Endothelial cell of umbilical vein (primary cell): ENCODE data around the gene FUT3. TPM values are rescaled to one million over a fixed set of nuclear protein-coding genes. Genes with fewer than 3 reads are reported as not detected.

Experiments
- BruUV-seq: library from RNA; stranded (reverse); fragments of 400-500 nt; replicated peaks from 2 replicates; lab custom pipeline; 2021; lab: Mats Ljungman, UMichigan
- CTCF ChIA-PET: fragments of 300-600, 350-600 bp; sonication (Branson Sonifier 250); formaldehyde crosslinking; loops from one replicate; lab custom pipeline; 2021; ENCODE audit warnings: antibody characterized with exemption, inconsistent platforms; lab: Charles Lee
- POLR2A ChIA-PET: fragments of 300-600, 350-600 bp; sonication (Branson Sonifier 250); formaldehyde crosslinking; loops from one replicate; lab custom pipeline; 2021; ENCODE audit warnings: antibody characterized with exemption, inconsistent platforms; lab: Charles Lee
- DNase-seq: peaks from one replicate; pipeline ENCODE4 v3.0.0-alpha.2; 2011; ENCODE audit warnings: low read depth, low spot score
- FAIRE-seq: peaks from 2 replicates; lab custom pipeline; 2011; peaks lifted over from hg19 to GRCh38; lab: Jason Lieb, UNC
- H2AFZ ChIP-seq: 2 replicates; pipeline ENCODE4 v1.6.0; 2012; ENCODE audit warnings: low read depth, low read length, control low read depth, inconsistent platforms
- H3K27ac ChIP-seq: 2 replicates; pipeline ENCODE4 v1.5.1; 2011; ENCODE audit warnings: low read depth, mild to moderate bottlenecking, control low read depth, low read length, moderate library complexity; ENCODE audit not compliant: insufficient read depth
- H3K27me3 ChIP-seq, 2 experiments: 2 replicates each; pipeline versions ENCODE4 v1.6.0 to v1.6.1; 2011; ENCODE audit warnings: low read length in 2 of 2, mixed read lengths in 1 of 2; ENCODE audit not compliant: control insufficient read depth in 2 of 2, insufficient read depth in 2 of 2
- H3K36me3 ChIP-seq, 2 experiments: 2 replicates in 1 of 2; 3 replicates in 1 of 2; pipeline ENCODE4 v1.5.1; 2011; ENCODE audit warnings: low read length in 2 of 2, mild to moderate bottlenecking in 1 of 2, moderate library complexity in 1 of 2; ENCODE audit not compliant: control insufficient read depth in 2 of 2, insufficient read depth in 2 of 2; ENCODE audit errors: extremely low read depth in 1 of 2
- H3K4me1 ChIP-seq: 3 replicates; pipeline ENCODE4 v1.5.1; 2011; ENCODE audit warnings: mild to moderate bottlenecking, low read length; ENCODE audit not compliant: control insufficient read depth, insufficient read depth; ENCODE audit errors: extremely low read depth
- H3K4me2 ChIP-seq: 2 replicates; pipeline ENCODE4 v1.6.1; 2011; ENCODE audit warnings: low read length, control low read depth, mixed read lengths; ENCODE audit not compliant: insufficient read depth
- H3K4me3 ChIP-seq, 3 experiments: fragments of 200-600 bp in 1 of 3; sonication (generic), shearing (Covaris generic) in 1 of 3; replicated peaks in 1 of 3; 2 replicates each; pipeline ENCODE4 v1.5.1; 2011 to 2016; ENCODE audit warnings: control low read depth in 3 of 3, low read length in 3 of 3, mild to moderate bottlenecking in 2 of 3, inconsistent platforms in 1 of 3, low read depth in 1 of 3, moderate library complexity in 1 of 3; ENCODE audit not compliant: insufficient read depth in 1 of 3
- H3K79me2 ChIP-seq: 2 replicates; pipeline ENCODE4 v1.6.0; 2012; ENCODE audit warnings: low read length, inconsistent platforms; ENCODE audit not compliant: control insufficient read depth, insufficient read depth
- H3K9ac ChIP-seq: replicated peaks from 2 replicates; pipeline ENCODE3; 2011; ENCODE audit warnings: low read length, control low read depth; ENCODE audit not compliant: insufficient read depth; ENCODE audit errors: extremely low read depth
- H3K9me1 ChIP-seq: replicated peaks from 3 replicates; pipeline ENCODE4 v1.6.0; 2011; ENCODE audit warnings: mild to moderate bottlenecking, low read length; ENCODE audit not compliant: control insufficient read depth, insufficient read depth; ENCODE audit errors: extremely low read depth
- H3K9me3 ChIP-seq: replicated peaks from 2 replicates; pipeline ENCODE4 v1.5.1; 2012; ENCODE audit warnings: low read length, inconsistent platforms; ENCODE audit not compliant: control insufficient read depth, insufficient read depth
- H4K20me1 ChIP-seq: replicated peaks from 2 replicates; pipeline ENCODE3; 2011; ENCODE audit warnings: mild to moderate bottlenecking, low read length; ENCODE audit not compliant: control insufficient read depth, insufficient read depth; ENCODE audit errors: extremely low read depth
- CTCF ChIP-seq, 2 donors: IDR thresholded peaks; 1 replicate in 1 of 2; 2 replicates in 1 of 2; pipeline ENCODE4 v1.5.1; 2011; ENCODE audit warnings: low read length in 2 of 2, mild to moderate bottlenecking in 2 of 2, moderate library complexity in 2 of 2, control low read depth in 1 of 2, inconsistent platforms in 1 of 2, low read depth in 1 of 2; ENCODE audit not compliant: insufficient read depth in 1 of 2; ENCODE audit errors: extremely low read depth in 1 of 2
- EZH2 ChIP-seq: IDR thresholded peaks from 2 replicates; pipeline ENCODE4 v1.6.1; 2012; ENCODE audit warnings: borderline replicate concordance, low read depth, mild to moderate bottlenecking, moderate library complexity, low read length, inconsistent platforms; ENCODE audit not compliant: severe bottlenecking
- FOS ChIP-seq: IDR thresholded peaks from 2 replicates; pipeline ENCODE4 v1.6.1; 2011; ENCODE audit warnings: mild to moderate bottlenecking, low read length, moderate library complexity, borderline replicate concordance; ENCODE audit not compliant: insufficient read depth
- GATA2 ChIP-seq: IDR thresholded peaks from 2 replicates; pipeline ENCODE4 v1.7.0; 2011; ENCODE audit warnings: low read depth, mild to moderate bottlenecking, moderate library complexity, mixed read lengths, low read length; ENCODE audit not compliant: insufficient read length, insufficient read depth
- JUN ChIP-seq: IDR thresholded peaks from 2 replicates; pipeline ENCODE4 v1.6.1; 2011; ENCODE audit warnings: borderline replicate concordance, low read depth; ENCODE audit not compliant: insufficient read length, insufficient read depth
- MYC ChIP-seq: IDR thresholded peaks from one replicate; pipeline ENCODE4 v1.6.1; 2011; ENCODE audit warnings: mild to moderate bottlenecking, low read depth, low read length
- POLR2A ChIP-seq: IDR thresholded peaks from 2 replicates; pipeline ENCODE4 v1.6.1; 2012; ENCODE audit warnings: low read depth, mild to moderate bottlenecking, control low read depth, low read length
- POLR2AphosphoS5 ChIP-seq: IDR thresholded peaks from 2 replicates; pipeline ENCODE4 v1.6.1; 2012; ENCODE audit warnings: low read depth, mild to moderate bottlenecking, control low read depth, low read length, moderate library complexity; ENCODE audit not compliant: insufficient read depth
- dilution Hi-C: fragments of 300-500 bp; cut with MboI; formaldehyde crosslinking; loops from one replicate; pipeline ENCODE4 v1.15.0; 2019; ENCODE audit warnings: low sequenced_read_pairs; ENCODE audit not compliant: extremely low pct_ligation_motif_present
- intact Hi-C: fragments of 100-400 bp; cut with micrococcal nuclease; formaldehyde crosslinking; loops from one replicate; pipeline ENCODE4 v1.10.0; 2022
- polyA plus RNA-seq, 4 experiments: library from polyadenylated mRNA; depleted of rRNA in 3 of 4; stranded (reverse) in 3 of 4; unstranded in 1 of 4; fragments of >200 nt; gene quantifications; 2 replicates each; pipeline versions ENCODE4 v1.2.1 to v1.2.3, GENCODE V29; 2011 to 2012; ENCODE audit warnings: missing spikeins in 1 of 4
- total RNA-seq: library from RNA; stranded (reverse); gene quantifications from 2 replicates; pipeline ENCODE4 v1.2.3, GENCODE V29; 2021
- TF ChIP-seq, protein P1 (sequence below): IDR thresholded peaks from 2 replicates; pipeline ENCODE4 v1.6.1; 2011; ENCODE audit not compliant: insufficient read depth, insufficient read length

The FUT3 gene
- total and polyA plus RNA-seq, 2 donors (not counting 3 experiments of a cell fraction or from before 2014, with no cell fraction given) = not detected

- dilution Hi-C loops = no loop called here
- no peaks in the 10 kb centered on the region for H3K9me3 ChIP-seq
- H3K27me3 ChIP-seq = no peaks in the 10 kb centered on the region
Measured at GRCh38 chr19:5900976-5901375, 49.7 kb upstream of the FUT3 start.

More at GRCh38 chr19:5900976-5901375, 49.7 kb upstream of the FUT3 start:
- no peak for FAIRE-seq
- H3K27ac ChIP-seq = no peak overlapping the region
- intact Hi-C loops = loop anchor here (5.0 to 10.0 kb wide), 3 partner anchors 61 to 214 kb away; partner anchors contain the start of gene RFX2
- DNase-seq = no peak
- TF ChIP-seq CTCF (IDR thresholded peaks at IDR 0.05; ENCODE audit: extremely low read depth in 1 of 2, insufficient read depth in 1 of 2, low read depth in 1 of 2, low read length in 2 of 2) (no peak), FOS (no peak), POLR2A (no peak), POLR2AphosphoS5 (no peak), MYC (no peak), EZH2 (no peak), JUN (no peak), GATA2 (no peak)
- TF ChIP-seq, protein P1, sequence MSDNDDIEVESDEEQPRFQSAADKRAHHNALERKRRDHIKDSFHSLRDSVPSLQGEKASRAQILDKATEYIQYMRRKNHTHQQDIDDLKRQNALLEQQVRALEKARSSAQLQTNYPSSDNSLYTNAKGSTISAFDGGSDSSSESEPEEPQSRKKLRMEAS = no peak
- H3K79me2 ChIP-seq = peaks cover 37% of the 10 kb centered on the region
- no peak overlapping the region for H3K9ac ChIP-seq
- no peak overlapping the region for H3K4me3 ChIP-seq
- peaks cover 8% of the 10 kb centered on the region for H3K4me1 ChIP-seq
- CTCF ChIA-PET = no interaction called here
- H2AFZ ChIP-seq = no peak overlapping the region
- H4K20me1 ChIP-seq = no peaks in the 10 kb centered on the region
- no peaks in the 10 kb centered on the region for H3K9me1 ChIP-seq
- no peak overlapping the region for H3K4me2 ChIP-seq
- POLR2A ChIA-PET = no interaction called here
- peaks cover 0 to 7% of the 10 kb centered on the region in 2 experiments for H3K36me3 ChIP-seq
- BruUV-seq = no TSS peak
